GM18873 (cell line): Measurements from ENCODE around the gene PARD3.
"Not testable (repeated sequence)": the region's sequence is repeated elsewhere in the genome, so short reads cannot be mapped to it uniquely, and the experiment has no call there.

Experiments used
- ATAC-seq: cut with Tn5 transposase; IDR thresholded peaks from one replicate; pipeline ENCODE4 v1.9.1; 2021; ENCODE audit warnings: mild to moderate bottlenecking, moderate library complexity, moderate number of reproducible peaks; ENCODE audit not compliant: unreplicated experiment, low FRiP score

Gene PARD3

DNA sequence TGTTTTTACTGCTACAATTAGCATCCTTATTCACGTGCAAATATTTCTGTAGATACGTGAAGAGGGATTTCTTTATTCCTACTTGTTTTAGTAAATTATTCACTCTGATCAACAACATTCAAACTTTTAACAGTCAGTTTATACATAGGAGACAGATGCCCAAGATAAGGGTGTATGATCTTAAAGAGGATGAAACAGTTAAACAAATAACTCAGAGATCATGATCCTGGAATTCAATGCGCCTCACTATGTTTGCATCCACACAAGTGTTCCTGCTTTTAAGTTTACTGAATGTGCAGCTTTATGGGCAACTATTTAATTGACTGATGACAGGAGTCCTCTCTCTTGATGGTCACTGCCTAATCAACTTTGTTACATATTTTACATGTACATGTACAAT is 394.8 kb downstream of the PARD3 start:
- ATAC-seq: no peak

- ATAC-seq: no peak
Observed at GRCh38 chr10:34415039-34415438, 400.1 kb downstream of the PARD3 start.

DNA sequence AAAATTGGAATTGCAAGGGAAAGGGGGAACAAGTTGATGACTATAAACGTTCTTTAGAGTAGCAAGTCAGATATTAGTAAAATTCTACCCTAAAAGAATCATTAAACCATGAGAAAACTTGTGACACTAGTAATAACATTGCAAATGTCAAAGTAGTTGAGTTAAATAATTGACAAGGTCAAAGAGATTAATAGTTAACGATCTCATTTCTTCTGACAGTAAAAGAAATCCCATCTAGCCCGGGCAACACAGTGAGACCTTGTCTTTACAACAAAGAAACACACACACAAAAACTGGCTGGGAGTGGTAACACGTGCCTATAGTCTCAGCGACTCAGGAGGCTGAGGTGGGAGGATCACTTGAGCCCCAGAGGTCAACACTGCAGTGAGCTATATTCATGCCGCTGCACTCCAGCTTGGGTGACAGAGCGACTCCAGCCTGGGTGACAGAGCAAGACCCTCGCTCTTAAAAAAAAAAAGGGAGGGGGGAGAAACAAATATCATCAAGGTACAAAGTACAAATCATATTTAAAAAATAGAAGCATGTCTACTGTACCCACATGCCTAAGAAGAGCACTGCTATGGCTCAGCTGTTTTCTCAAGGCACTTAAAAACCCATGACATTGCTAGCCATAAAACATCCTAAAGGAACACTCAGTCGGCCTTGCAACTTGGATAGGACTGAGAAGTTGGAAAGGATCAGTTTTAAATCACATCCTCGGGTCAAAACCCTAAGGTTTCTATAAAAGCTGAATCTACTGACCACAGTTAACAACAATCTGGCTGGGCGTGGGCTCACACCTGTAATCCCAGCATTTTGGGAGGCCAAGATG is 401.1 kb downstream of the PARD3 start:
- ATAC-seq: no peak

- ATAC-seq: no peak
Observed at GRCh38 chr10:34413214-34413613, 401.9 kb downstream of the PARD3 start.

DNA sequence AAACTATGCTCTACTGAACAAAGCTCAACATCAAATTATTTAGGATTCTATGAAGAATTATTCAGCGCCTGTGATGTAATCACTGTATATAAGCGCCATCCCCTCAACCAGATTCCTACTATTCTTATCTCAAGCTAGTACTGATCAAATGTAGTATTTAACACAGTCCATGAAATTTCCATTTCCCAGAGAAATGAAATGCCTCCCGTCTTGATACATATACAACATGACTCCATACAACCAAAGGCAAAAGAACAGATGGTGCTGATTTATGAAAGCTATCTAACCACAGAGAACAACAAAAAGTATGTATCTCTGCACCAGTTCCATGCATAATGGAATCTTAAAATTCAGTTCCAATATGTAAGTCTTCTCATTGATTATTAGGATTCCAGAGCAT is 406.1 kb downstream of the PARD3 start:
- no peak for ATAC-seq

- ATAC-seq: no peak
Observed at GRCh38 chr10:34408381-34408780, 406.7 kb downstream of the PARD3 start.

- no peak for ATAC-seq
Observed at GRCh38 chr10:34407324-34407805, 407.7 kb downstream of the PARD3 start.

DNA sequence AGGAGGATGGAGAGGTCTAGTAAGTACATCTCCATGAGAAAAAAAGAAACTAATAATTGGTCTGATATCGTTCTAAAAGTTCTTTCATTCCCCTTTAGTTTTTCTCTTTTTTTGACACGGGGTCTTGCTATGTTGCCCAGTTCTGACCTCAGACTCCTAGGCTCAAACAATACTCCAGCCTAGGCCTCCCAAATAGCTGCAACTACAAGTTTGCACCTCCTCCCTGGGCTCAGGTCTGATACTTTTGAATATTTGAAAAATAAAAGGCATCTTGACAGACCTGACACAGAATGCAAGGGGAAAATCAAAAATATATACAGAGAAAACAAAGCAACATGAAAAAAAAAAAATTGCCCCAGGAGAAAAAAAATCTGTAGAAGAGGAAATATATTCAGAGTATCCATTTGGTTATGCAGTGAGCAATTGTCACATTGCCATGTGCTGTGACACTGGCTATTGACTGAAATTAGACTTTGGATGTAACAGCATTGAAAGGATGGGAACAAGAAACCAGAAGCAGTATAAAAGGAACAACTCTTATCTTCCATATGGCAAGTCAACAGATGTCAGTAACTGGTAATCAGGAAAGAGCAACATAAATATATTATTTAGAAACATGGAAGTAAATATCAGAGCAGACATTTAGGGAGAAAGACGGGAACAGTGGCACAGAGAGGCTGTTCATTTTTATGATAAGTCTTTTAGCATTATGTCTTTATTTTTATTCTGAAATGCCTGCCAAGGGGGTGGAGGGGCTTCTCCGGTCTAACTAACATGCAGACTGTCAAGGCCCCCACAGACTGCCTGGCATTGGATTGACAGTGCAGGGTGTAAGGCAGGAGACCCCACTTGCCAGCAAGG is 408.4 kb downstream of the PARD3 start:
- no peak for ATAC-seq

GRCh38 chr10:34405611-34406462 is 409.3 kb downstream of the PARD3 start:
- ATAC-seq: no peak

DNA sequence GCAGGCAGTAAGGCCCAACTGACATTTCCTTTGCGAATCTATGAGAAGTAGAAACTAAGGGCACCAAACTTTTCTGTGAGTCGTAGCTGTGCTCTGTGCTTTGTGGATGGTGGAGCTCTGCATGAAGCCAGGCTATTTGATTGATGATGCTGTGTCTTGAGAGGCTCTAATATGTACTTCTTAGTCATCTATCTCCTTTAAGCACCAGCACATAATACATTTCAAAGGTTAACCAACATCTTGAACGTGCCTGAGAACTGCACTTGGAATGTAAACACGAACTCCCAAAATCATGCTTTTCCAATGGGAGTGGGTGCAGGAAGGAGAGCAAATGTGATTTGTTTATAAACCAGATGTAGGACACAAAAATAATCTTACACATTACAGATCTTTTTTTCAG is 411.6 kb downstream of the PARD3 start:
- no peak for ATAC-seq

DNA sequence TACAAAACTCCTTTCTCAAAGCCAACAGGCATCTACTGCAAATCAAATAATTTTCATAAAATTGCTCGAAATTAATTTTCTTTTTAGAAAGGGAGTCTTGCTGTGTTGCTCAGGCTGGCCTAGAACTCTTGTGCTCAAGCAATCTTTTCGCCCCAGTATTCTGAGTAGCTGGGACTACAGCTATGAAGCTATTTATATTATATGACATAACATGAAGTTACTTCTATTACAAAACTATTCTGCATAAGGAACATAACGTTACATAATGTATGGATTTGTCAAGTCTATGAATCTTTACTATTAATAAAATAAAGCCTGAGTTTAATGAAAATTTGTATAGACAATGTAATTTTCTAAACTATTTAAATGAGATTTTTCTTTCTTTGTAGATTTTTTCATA is 415.0 kb downstream of the PARD3 start:
- no peak for ATAC-seq

DNA sequence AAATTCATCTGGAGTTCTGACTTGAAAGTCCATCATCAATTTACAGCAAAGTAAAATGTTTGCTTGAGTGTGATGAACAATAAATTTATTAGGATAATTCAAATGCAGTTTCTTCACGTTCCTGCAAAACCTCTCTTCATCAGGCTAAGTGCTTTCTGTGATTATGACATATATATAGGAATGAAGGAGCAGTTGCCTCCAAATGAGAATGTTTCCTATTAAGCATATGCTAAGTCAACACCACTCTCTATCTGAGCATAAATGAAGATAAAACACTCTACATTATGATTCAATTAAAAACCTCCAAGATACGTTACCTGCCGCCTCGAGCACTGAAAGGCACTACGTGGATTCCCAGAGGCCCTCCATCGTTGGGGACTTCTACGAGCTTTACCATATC is 416.1 kb downstream of the PARD3 start:
- ATAC-seq: no peak

- no peak for ATAC-seq
Observed at GRCh38 chr10:34397324-34397723, 417.8 kb downstream of the PARD3 start.

- ATAC-seq: no peak
Observed at GRCh38 chr10:34396663-34397062, 418.4 kb downstream of the PARD3 start.

- ATAC-seq: no peak
Observed at GRCh38 chr10:34392641-34393170, 422.4 kb downstream of the PARD3 start.

- ATAC-seq: not testable (repeated sequence)
Observed at GRCh38 chr10:34391168-34391567, 423.9 kb downstream of the PARD3 start.

DNA sequence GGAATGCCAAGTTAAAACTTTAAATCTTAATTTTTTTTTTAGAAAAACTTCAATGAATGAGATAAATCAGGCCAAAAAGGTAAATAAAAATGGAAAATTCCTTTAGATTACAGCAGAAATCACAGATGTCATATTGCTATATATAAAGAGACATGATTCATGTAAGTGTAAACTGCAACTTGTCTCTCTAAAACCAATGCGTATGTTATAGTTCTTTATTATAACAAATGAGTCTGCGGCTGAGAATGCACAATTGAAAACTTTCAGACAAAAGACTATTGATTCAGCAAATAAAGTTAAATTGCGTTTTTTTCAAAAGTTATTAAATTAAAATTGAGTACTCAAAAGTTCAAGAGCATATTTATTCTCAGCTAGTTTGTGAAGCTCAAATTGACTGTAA is 425.3 kb downstream of the PARD3 start:
- ATAC-seq: no peak

- no peak for ATAC-seq
Observed at GRCh38 chr10:34386921-34387320, 428.2 kb downstream of the PARD3 start.

GRCh38 chr10:34384372-34384771 is 430.7 kb downstream of the PARD3 start:
- ATAC-seq: no peak

DNA sequence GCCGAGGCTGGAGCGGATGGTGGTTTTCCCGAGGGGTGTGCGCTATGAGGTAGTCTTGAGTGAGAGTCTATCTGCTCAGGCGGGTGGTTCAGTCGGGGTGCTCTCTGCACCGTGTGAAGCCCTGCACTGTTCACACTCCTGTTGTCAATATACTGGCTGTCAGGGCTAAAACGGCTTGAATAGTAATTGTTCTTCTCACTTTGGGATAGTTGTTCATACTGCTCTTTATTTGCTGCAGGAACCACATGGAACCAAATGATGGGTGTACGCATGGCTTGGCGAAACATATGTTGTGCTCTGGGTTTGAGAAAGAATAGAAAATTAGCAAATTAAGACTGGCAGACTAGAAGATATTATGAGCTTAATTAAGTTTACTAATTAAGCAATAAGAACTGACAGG is 432.5 kb downstream of the PARD3 start:
- no peak for ATAC-seq
